Thoracic aorta (tissue), 2 donors: ENCODE measurements around the gene CACNG4. TPM values are rescaled to one million over a fixed set of nuclear protein-coding genes. Genes with fewer than 3 reads are reported as not detected.

ENCODE experiments used
- ATAC-seq: fragments of 150-250 bp; one replicate; pipeline ENCODE4 v1.8.0; 2017; ENCODE audit warnings: low read depth; ENCODE audit not compliant: insufficient number of reproducible peaks, low FRiP score
- DNase-seq: peaks from one replicate; pipeline ENCODE4 v3.0.0-alpha.2; 2020; ENCODE audit warnings: low spot score
- H3K27ac ChIP-seq, 2 donors: fragments of 200-600 bp; sonication (generic); 1 replicate in 1 of 2; 2 replicates in 1 of 2; pipeline ENCODE4 v1.5.1; 2016; ENCODE audit warnings: mild to moderate bottlenecking in 2 of 2, moderate library complexity in 2 of 2
- H3K27me3 ChIP-seq: fragments of 200-600 bp; sonication (generic); replicated peaks from 2 replicates; pipeline ENCODE4 v1.6.0; 2016; ENCODE audit warnings: mild to moderate bottlenecking; ENCODE audit not compliant: insufficient read depth
- H3K36me3 ChIP-seq: fragments of 200-600 bp; sonication (generic); one replicate; pipeline ENCODE4 v1.5.1; 2016
- H3K4me1 ChIP-seq, 2 donors: fragments of 200-600 bp; sonication (generic); 1 replicate in 1 of 2; 2 replicates in 1 of 2; pipeline versions ENCODE4 v1.5.1 to v1.6.0; 2016; ENCODE audit warnings: low read depth in 2 of 2, mild to moderate bottlenecking in 1 of 2; ENCODE audit not compliant: control insufficient read depth in 1 of 2
- H3K4me3 ChIP-seq: fragments of 200-600 bp; sonication (generic); 2 replicates; pipeline ENCODE4 v1.5.1; 2016; ENCODE audit warnings: mild to moderate bottlenecking
- H3K9me3 ChIP-seq: fragments of 200-600 bp; sonication (generic); 2 replicates; pipeline ENCODE4 v1.5.1; 2016
- CTCF ChIP-seq: fragments of 200-600 bp; sonication (generic); IDR thresholded peaks from one replicate; pipeline ENCODE4 v1.5.1; 2019; ENCODE audit warnings: antibody characterized with exemption
- total RNA-seq, 2 donors: library from RNA; depleted of rRNA; stranded (reverse); fragments of >200 nt; gene quantifications; one replicate each; pipeline versions ENCODE4 v1.1.0 to v1.2.3, GENCODE V29; 2016

Gene CACNG4
- total RNA-seq, 2 donors from 2014 or later: not detected

GRCh38 chr17:67016039-67016762 lies 51.7 kb downstream of the CACNG4 start:
- Histone ChIP-seq H3K36me3 (no peaks in the 10 kb centered on the region), H3K9me3 (no peaks in the 10 kb centered on the region), H3K4me3 (no peak overlapping the region), H3K27me3 (no peaks in the 10 kb centered on the region), H3K4me1 (no peaks in the 10 kb centered on the region), H3K27ac (no peak overlapping the region)
- no peak for TF ChIP-seq CTCF
- DNase-seq (no peak), ATAC-seq (no peak)

- no peak for ATAC-seq
- no peaks in the 10 kb centered on the region for H3K36me3 ChIP-seq
- no peak overlapping the region for H3K4me3 ChIP-seq
- TF ChIP-seq CTCF: no peak
- no peaks in the 10 kb centered on the region for H3K27me3 ChIP-seq
- no peaks in the 10 kb centered on the region for H3K4me1 ChIP-seq
- no peak for DNase-seq
- H3K27ac ChIP-seq: no peak overlapping the region
- no peaks in the 10 kb centered on the region for H3K9me3 ChIP-seq
These were observed 53.4 kb downstream of the CACNG4 start for GRCh38 chr17:67017910-67018309.

GRCh38 chr17:67018471-67019434 lies 54.2 kb downstream of the CACNG4 start:
- no peaks in the 10 kb centered on the region for H3K9me3 ChIP-seq
- no peaks in the 10 kb centered on the region for H3K36me3 ChIP-seq
- no peak overlapping the region for H3K27ac ChIP-seq
- no peak overlapping the region for H3K4me3 ChIP-seq
- H3K27me3 ChIP-seq: no peaks in the 10 kb centered on the region
- H3K4me1 ChIP-seq: no peaks in the 10 kb centered on the region
- no peak for ATAC-seq
- no peak for DNase-seq
- no peak for TF ChIP-seq CTCF

- Histone ChIP-seq H3K36me3 (no peaks in the 10 kb centered on the region), H3K4me3 (no peak overlapping the region), H3K9me3 (no peaks in the 10 kb centered on the region), H3K27ac (no peak overlapping the region), H3K27me3 (no peaks in the 10 kb centered on the region), H3K4me1 (no peaks in the 10 kb centered on the region)
- ATAC-seq (no peak), DNase-seq (no peak)
- no peak for TF ChIP-seq CTCF
These were observed 55.3 kb downstream of the CACNG4 start for GRCh38 chr17:67019809-67020208.

GRCh38 chr17:67020293-67020766 lies 55.8 kb downstream of the CACNG4 start:
- TF ChIP-seq CTCF: no peak
- Histone ChIP-seq H3K27ac (no peak overlapping the region), H3K4me1 (no peaks in the 10 kb centered on the region), H3K27me3 (no peaks in the 10 kb centered on the region), H3K36me3 (no peaks in the 10 kb centered on the region), H3K4me3 (no peak overlapping the region), H3K9me3 (no peaks in the 10 kb centered on the region)
- DNase-seq: no peak
- no peak for ATAC-seq
